T1000 (cell line): ENCODE data around the gene HES6.
"Not testable (repeated sequence)": the region's sequence is repeated elsewhere in the genome, so short reads cannot be mapped to it uniquely, and the experiment has no call there.

Source experiments
- DNase-seq: peaks from one replicate; lab custom pipeline; 2025; ENCODE audit warnings: mixed read lengths; lab: John Stamatoyannopoulos, UW

The HES6 gene

DNA sequence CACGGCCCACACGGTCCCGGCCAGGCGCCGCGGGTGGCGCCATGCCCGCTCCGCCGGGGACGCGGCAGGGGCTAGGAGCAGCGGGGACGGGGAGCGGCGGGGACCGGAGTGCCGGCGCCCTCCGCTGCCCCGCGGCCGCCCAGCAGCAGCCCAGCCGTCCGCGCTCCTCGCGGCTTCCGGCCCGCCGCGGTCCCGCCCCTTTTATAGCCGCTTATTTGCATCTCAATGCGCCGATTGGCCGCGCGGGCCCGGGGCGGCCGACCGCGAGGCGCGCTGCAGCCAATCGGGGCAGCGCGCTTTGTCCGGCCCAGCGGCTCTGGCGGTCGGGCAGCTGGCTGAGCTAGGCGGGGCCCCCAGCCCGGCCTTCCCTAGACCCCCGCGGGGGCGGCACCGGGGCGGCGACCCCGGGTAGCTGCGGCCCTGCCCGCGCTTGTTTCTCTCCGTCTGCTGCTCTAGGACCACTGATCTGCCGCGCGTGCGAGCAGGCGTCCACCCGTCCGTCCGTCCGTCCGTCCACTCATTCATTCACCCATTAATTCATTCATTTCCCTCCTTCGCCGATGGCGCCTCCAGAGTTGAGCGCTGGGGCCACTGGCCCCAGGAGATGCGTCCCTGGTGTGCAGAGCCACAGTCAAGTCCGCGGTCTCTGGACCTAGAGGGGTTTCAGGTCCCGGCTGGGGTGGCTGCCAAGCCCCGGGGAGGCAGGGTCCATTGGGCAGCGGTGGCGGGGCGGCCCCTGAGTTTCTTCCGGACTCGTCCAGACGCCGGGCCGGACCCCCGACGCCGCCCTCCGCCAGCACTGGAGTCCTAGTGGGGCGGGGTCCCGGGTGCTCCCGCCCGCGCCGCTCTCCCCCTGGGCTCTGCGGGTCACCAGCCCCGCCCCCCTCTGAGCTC, at the start of gene HES6:
TSS of gene HES6 (minus strand) at position 176 of the 894 bp plus-strand sequence. CDS start at position 43, 133 bp downstream.
- peak; percentile 73 for DNase-seq

GRCh38 chr2:238289574-238289973, 49.7 kb upstream of the HES6 start:
- DNase-seq = no peak

DNA sequence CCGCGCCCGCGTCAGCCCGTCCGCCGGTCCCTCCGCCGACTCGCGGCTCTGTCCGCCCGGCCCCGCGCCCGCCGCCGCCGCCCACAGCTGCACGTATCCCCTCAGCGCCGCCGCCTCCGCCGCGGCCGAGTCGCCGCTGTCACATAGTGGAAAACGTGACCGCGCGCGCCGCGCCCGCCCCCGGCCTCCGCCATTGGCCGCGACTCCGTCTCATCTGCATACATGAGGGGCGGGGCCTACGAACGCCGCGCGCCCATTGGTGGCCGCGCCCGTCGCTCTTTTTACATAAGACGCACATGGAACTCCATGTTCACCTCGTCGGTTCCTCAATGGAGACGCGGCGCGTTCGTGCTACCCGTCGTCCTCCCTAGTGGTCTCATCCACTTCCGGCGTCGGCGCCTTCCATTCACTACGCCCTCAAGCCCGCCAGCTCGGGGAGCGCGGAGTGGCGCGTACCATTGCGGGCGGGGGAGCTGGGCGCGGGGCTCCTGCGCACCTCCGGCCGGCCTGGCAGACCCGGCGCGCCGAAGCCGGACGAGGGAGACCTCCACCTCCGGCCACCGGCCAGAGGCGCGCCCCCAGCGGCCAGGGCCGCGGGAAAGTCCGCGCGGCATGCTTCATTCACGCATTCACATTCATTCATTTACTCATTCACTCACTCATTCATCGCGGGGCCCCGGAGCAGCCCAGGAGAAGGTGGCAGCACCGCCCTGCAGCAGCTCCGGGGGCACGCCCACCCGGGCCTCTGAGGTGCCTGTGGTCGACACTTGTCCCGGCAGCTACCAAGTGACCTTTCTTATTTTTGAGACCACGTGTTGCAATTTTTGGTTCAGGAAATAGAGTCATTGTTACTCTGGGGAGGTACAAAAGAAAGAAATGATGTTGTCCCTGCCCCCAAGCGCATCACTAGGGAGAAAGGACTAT, 49.1 kb upstream of the HES6 start:
- DNase-seq = peak; percentile 94

- peak; percentile 33 for DNase-seq
Observed at GRCh38 chr2:238287737-238288649, 48.2 kb upstream of the HES6 start, which contains the start of gene PER2. TSS of gene PER2 (minus strand) at chr2:238288610. CDS start at chr2:238277936, 10,674 bp downstream.

DNA sequence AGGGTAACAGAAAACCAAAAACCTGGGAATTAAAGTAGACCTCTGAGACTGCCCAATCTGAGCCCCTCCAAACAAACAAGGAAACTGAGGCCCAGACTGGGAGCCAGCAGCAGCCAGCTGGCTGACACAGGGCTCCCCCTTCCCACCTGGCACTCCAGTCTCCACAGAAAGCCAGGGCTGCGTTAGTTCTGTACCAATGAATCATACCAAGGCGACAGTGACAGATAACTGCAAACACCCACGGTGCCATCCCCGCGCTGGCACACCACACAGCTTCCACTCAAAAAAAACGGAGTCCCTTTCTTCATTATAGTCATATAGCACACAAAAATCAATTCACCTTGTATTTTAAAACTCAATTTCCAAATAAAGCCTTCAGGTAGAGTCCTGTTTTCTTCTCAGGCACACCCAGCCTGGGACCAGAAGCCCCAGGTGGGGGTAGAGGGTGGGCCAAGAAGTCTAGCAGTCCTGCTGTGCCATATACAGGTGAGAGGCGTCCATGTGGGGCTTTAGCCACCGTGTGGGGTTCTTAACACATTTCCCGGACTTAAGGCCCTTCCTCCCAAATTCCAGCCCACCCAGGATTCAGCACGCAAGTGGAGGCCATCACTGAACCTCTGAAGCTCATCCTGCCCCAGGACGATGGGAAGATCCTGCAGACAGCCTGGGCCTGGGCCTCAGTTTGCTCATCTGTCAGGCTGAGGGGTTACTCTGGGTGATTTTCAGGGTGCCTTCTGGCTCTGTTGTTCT, 47.3 kb upstream of the HES6 start:
- no peak for DNase-seq

GRCh38 chr2:238286551-238286950, 46.7 kb upstream of the HES6 start:
- no peak for DNase-seq

DNA sequence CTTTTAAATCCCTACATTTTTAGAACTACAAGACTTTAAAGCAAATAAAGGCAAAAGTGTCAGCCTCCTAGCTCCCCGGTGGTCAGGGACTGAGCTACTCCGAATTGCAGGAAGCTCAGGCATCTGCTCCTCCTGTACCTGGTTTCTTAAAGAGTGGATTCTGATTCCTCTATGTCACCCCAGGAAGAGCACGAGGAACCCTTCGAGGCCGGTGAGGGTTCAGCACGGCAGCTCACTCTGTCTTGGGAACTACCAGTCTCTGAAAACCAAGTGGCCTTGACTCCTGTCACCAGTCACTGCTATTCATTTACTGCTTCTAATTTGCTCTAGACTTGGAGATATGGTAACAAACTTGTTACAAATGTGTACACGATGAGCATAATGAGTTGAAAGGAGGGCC, 46.3 kb upstream of the HES6 start:
- DNase-seq = no peak

GRCh38 chr2:238285653-238286082, 45.8 kb upstream of the HES6 start:
- DNase-seq = peak; percentile 72

GRCh38 chr2:238284802-238285515, 45.1 kb upstream of the HES6 start:
- DNase-seq = no peak

DNA sequence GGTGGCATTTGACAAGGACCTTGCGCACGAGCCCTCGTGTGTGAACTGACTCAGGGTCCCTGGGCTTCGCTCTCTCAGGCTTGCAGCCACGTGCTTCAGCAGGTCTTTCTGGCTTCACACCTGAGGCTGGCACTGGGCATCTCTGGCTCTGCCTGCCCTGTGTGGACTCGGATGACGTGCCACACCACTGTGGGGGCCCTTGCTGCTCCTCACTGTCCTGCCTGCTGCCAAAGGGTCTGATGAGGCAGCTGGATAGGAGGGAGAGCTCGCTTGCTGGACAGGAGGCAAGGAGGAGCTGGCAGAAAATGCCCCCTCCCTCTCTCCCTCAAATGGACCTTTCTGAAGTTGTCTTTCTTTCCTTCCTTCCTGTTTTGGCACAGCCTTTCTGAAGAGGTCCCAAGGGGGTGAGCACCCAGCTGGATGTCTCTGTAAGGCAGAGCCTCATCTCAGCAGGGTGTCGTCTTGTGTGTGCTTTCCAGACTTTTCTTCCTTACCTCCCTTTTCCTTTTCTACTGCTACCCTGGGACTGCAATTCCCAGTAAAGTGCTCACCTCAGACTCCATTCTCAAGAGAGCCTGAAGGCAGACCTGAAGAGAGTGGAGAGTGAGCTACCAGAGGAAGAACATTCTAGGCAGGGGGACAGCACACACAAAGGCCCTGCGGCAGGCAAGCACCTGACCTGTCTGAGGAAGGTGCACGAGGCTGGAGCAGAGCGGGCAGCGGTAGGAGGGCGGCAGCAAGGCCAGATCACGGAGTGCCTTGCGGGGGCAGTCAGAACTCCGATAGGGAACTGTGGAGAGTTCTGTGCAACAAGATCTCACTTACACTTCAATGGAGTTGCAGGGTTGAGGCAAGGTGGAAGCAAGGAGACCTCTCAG, 43.3 kb upstream of the HES6 start:
- no peak for DNase-seq

GRCh38 chr2:238281826-238282480, 42.1 kb upstream of the HES6 start:
- DNase-seq = no peak

DNA sequence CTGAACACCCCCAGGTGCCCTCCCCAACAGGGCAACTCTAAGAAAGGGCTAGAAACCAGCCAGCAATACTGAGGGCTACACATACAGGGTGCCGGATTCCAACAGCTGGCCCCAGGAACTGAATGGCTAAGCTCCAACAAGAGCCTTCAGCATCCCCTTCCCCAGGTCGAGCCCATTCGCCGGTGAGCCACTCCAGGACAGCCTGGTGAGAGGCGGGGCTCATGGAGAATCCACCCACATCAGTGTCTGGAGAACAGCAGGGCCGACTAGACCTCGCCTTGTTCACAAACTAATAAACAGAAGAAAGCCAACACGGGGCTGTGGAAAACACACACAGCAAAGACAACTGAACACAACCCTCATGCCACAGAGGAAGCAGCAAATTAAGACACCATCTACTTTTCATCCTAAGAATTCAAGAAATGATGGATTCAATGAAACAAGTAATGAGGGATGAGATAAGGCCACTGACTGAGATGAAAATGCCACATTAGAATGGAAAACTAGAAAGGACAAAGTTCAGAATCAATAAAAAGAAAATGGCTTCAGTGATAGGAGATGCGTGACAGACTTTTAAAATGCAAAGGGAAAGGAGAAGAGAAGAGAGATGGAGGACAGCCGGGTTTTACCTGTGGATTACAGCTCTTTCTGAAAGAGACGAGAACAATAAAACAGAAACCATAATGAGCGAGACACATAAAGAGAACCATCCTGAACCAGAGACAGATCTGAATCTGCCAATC, 40.4 kb upstream of the HES6 start:
- DNase-seq = no peak

DNA sequence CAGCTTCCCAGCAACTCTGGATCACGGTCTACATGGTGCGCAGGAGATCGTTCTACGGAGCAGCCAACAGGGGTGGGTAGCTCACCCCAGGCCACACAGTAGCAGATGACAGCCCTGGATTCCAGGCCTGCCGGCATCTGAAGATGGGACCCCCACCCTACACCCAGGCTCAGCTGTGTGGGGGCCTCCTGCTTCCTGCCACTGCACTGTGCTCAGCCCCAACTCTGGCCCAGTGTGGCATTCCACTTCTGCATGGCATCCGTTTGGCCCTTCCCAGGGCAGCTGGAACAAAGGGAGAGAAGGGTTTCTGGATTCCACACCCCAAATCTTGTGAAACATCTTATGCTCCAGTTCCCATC, 39.5 kb upstream of the HES6 start:
- no peak for DNase-seq

- DNase-seq = no peak
Observed at GRCh38 chr2:238278626-238279323, 38.9 kb upstream of the HES6 start.

DNA sequence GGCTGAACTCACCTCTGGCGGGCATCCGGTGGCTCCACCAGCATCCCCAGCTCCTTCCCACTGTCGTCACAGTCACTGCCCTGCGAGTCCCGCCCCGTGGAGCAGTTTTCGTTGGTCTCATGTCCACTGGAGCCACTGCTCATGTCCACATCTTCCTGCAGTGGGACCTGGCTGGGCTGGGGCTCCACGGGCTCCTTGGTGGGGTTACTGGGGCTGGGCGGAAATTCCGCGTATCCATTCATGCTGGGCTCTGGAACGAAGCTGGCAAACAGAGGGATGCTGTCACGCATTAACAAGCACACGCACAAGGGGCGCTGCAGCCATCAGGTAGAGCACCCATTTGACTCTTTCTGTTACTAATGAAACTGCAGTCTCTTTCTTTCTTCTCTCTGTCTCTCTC, 37.9 kb upstream of the HES6 start:
- DNase-seq = no peak

DNA sequence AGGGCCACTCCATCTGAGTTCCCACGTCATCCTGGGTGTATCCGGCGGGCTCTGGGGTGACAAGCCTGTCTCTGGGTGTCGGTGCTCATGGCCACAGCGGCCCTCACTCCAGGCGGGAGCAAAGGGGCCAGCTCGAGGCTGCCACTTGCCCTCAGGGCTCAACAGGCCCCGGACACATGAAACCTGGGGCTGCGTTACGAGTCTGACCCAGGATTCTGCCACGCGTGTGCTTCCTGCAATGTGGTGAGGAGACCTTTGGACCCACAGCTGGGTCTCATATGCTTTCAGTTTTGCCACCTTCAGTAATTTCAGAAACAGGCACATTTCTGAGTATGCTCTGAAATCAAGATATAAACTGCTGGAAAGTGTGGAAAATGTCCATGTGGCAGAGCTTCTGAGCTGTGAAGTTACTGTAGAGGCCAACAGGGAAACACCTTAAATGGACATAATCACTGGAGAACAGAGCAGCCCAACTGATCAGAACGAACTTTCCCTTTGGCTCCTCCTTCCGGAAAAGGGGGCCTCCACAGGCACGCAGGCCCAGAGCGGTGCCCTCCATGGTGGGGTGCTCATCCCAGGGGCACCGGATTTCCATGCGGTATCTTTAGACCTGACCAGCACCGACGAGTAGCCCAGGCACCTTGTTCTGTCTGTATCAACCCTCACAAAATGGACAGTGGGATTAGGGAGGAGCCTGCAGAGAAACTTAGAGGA, 34.5 kb upstream of the HES6 start:
- no peak for DNase-seq

DNA sequence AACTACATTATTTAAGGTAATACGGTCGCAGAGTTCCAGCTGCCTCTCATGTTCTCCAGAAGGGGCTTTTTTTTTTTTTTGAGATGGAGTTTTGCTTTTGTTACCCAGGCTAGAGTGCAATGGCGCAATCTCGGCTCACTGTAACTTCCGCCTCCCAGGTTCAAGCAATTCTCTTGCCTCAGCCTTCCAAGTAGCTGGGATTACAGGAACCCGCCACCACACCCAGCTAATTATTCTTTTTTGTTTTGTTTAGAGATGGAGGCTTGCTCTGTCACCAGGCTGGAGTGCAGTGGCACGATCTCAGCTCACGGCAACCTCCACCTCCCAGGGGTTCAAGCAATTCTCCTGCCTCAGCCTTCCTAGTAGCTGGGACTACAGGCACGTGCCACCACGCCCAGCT, 33.6 kb upstream of the HES6 start:
- DNase-seq = not testable (repeated sequence)
